Osteoblast (primary cell): ENCODE results near the gene NOC2L. TPM values are rescaled to one million over a fixed set of nuclear protein-coding genes. Genes with fewer than 3 reads are reported as not detected.

Source experiments
- DNase-seq: peaks from one replicate; pipeline ENCODE4 v3.0.0; 2011; ENCODE audit warnings: low spot score, mixed read lengths; ENCODE audit not compliant: insufficient read length; ENCODE audit errors: missing footprints
- H2AFZ ChIP-seq: 2 replicates; pipeline ENCODE4 v1.6.0; 2011; ENCODE audit warnings: mild to moderate bottlenecking, low read length
- H3K27ac ChIP-seq: 2 replicates; pipeline ENCODE4 v1.5.1; 2011; ENCODE audit warnings: mild to moderate bottlenecking, low read depth, low read length, moderate library complexity
- H3K27me3 ChIP-seq: 2 replicates; pipeline ENCODE4 v1.6.0; 2012; ENCODE audit warnings: mild to moderate bottlenecking, control low read depth, inconsistent platforms, low read length, moderate library complexity; ENCODE audit not compliant: insufficient read depth
- H3K36me3 ChIP-seq: 2 replicates; pipeline ENCODE4 v1.5.1; 2011; ENCODE audit warnings: mild to moderate bottlenecking, low read length, control low read depth, moderate library complexity; ENCODE audit not compliant: insufficient read depth
- H3K4me1 ChIP-seq: 2 replicates; pipeline ENCODE4 v1.5.1; 2011; ENCODE audit warnings: mild to moderate bottlenecking, low read length, control low read depth, moderate library complexity; ENCODE audit not compliant: insufficient read depth
- H3K4me2 ChIP-seq: 2 replicates; pipeline ENCODE4 v1.6.0; 2011; ENCODE audit warnings: mild to moderate bottlenecking, low read length; ENCODE audit not compliant: insufficient read depth
- H3K4me3 ChIP-seq: fragments of 200-600 bp; sonication (generic); 3 replicates; pipeline ENCODE4 v1.5.1; 2012; ENCODE audit warnings: mild to moderate bottlenecking, low read length, inconsistent platforms; ENCODE audit not compliant: insufficient read depth
- H3K79me2 ChIP-seq: 2 replicates; pipeline ENCODE4 v1.6.0; 2012; ENCODE audit warnings: mild to moderate bottlenecking, low read length, control low read depth, inconsistent platforms; ENCODE audit not compliant: insufficient read depth
- H3K9me3 ChIP-seq: 2 replicates; pipeline ENCODE4 v1.5.1; 2011; ENCODE audit warnings: low read depth, low read length, control low read depth
- H4K20me1 ChIP-seq: 2 replicates; pipeline ENCODE4 v1.6.0; 2012; ENCODE audit warnings: mild to moderate bottlenecking, low read length, control low read depth; ENCODE audit not compliant: insufficient read depth
- CTCF ChIP-seq: IDR thresholded peaks from 2 replicates; pipeline ENCODE4 v1.5.1; 2011; ENCODE audit warnings: mild to moderate bottlenecking, low read depth, low read length, moderate library complexity; ENCODE audit errors: extremely low read depth
- total RNA-seq: library from RNA; depleted of rRNA; stranded (reverse); fragments of >200 nt; gene quantifications from 2 replicates; pipeline ENCODE4 v1.2.3, GENCODE V29; 2012

The NOC2L gene
- total RNA-seq, 1 donor = 47.8 TPM

DNA sequence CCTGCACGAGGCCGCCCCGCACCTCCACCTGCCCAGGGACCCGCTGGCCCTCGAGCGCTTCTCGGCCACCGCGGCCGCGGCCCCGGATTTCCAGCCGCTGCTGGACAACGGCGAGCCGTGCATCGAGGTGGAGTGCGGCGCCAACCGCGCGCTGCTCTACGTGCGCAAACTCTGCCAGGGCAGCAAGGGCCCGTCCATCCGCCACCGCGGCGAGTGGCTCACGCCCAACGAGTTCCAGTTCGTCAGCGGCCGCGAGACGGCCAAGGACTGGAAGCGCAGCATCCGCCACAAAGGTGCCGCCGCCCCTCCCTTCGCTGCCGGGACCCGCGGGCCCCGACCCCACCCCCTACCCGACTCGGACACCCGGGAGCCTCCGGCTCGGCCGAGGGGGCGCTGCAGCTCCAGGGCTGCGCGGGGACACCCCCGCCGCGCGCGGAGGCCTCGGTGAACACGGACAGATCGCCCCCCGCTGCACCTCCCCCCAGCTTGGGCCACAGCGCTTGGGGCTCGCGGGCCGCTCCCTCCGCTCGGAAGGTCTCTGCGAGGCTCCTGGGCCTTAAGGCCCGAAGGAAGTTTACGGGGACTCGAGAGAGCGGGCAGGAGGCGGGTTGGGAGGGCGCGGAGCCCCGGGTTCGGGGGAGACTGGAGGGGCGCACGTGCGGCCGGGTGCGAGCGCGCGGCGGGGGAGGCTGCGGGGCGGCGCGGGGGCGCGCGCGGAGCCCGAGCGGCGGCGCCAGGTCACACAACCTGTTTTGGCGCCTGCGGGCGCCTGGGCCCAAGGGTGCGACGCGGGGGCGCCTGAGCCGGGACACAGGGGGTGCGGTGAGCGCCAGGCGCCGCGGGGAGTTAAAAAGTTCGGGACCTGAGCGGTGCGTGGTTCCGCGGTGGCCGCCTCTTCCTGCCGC lies 34.1 kb downstream of the NOC2L start:
- DNase-seq = peak; percentile 96
- H3K4me2 ChIP-seq = peak overlapping the region; percentile 80
- no peaks in the 10 kb centered on the region for H3K79me2 ChIP-seq
- peak overlapping the region; percentile 75 for H3K4me3 ChIP-seq
- peaks cover 19% of the 10 kb centered on the region for H3K4me1 ChIP-seq
- no peaks in the 10 kb centered on the region for H3K36me3 ChIP-seq
- H3K9me3 ChIP-seq = no peaks in the 10 kb centered on the region
- no peak overlapping the region for H3K27ac ChIP-seq
- peaks cover 3% of the 10 kb centered on the region for H3K27me3 ChIP-seq
- H4K20me1 ChIP-seq = peaks cover 59% of the 10 kb centered on the region
- no peak for TF ChIP-seq CTCF
- no peak overlapping the region for H2AFZ ChIP-seq

DNA sequence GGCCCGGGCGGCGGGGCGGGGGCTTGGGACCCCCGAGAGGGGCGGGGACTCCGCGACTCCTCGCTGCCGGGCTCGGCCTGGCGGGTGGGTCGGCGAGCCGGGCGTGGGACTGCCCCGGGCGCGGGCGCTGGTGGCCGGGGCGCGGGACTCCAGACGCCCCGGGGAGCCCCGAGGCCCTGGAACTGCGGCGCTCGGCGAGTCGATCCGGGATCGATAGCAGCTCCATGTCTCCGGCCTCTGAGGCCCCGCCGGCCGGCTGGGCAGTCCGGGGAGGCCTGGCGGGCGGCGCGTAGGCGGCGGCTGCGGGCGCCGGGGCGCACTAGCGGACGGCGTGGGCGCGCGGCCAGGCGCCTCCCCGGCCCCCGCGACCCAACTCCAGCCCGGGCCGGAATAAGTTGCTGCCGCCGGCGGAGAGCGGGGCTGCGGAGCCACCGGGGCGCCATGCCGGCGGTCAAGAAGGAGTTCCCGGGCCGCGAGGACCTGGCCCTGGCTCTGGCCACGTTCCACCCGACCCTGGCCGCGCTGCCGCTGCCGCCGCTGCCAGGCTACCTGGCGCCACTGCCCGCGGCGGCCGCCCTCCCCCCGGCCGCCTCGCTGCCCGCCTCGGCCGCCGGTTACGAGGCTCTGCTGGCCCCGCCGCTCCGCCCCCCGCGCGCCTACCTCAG lies 34.9 kb downstream of the NOC2L start:
- no peak for TF ChIP-seq CTCF
- DNase-seq = peak; percentile 95
- peaks cover 55% of the 10 kb centered on the region for H4K20me1 ChIP-seq
- peak overlapping the region; percentile 75 for H3K4me3 ChIP-seq
- H3K4me1 ChIP-seq = peaks cover 19% of the 10 kb centered on the region
- no peaks in the 10 kb centered on the region for H3K79me2 ChIP-seq
- H3K9me3 ChIP-seq = no peaks in the 10 kb centered on the region
- no peak overlapping the region for H3K27ac ChIP-seq
- no peaks in the 10 kb centered on the region for H3K36me3 ChIP-seq
- peak overlapping the region; percentile 80 for H3K4me2 ChIP-seq
- no peak overlapping the region for H2AFZ ChIP-seq
- peaks cover 11% of the 10 kb centered on the region for H3K27me3 ChIP-seq

- Histone ChIP-seq H4K20me1 (peaks cover 48% of the 10 kb centered on the region), H3K4me1 (peaks cover 19% of the 10 kb centered on the region), H3K4me3 (peak within 1 kb of the TSS; percentile 75), H3K27ac (no peak within 1 kb of the TSS), H3K27me3 (peaks cover 19% of the 10 kb centered on the region), H2AFZ (no peak within 1 kb of the TSS), H3K9me3 (no peaks in the 10 kb centered on the region), H3K36me3 (no peaks in the 10 kb centered on the region), H3K4me2 (peak within 1 kb of the TSS; percentile 85), H3K79me2 (no peaks in the 10 kb centered on the region)
- TF ChIP-seq CTCF = no peak
- DNase-seq = peak; percentile 99
Measured at GRCh38 chr1:923131-923990, 35.7 kb downstream of the NOC2L start, which contains the start of gene SAMD11. Gene SAMD11, plus strand, starts transcription at chr1:923923. Its CDS starts 509 bp downstream, at chr1:924432.
